LNCaP clone FGC (cell line): Measurements from ENCODE around the gene NSMF.
"Not testable (repeated sequence)": the region's sequence is repeated elsewhere in the genome, so short reads cannot be mapped to it uniquely, and the experiment has no call there.

Experiments used
- DNase-seq: peaks from one replicate; pipeline ENCODE4 v3.0.0-alpha.2; 2011; ENCODE audit warnings: low read depth
- H3K4me3 ChIP-seq: 2 replicates; pipeline ENCODE4 v1.5.1; 2011; ENCODE audit warnings: mild to moderate bottlenecking, low read depth, low read length, control low read depth
- TF ChIP-seq, protein P1 (sequence below): IDR thresholded peaks from 2 replicates; pipeline ENCODE4 v1.5.1; 2012; ENCODE audit warnings: mild to moderate bottlenecking; ENCODE audit not compliant: control insufficient read depth, insufficient read depth; ENCODE audit errors: extremely low read depth

The NSMF gene

GRCh38 chr9:137452006-137452760 is 7.0 kb downstream of the NSMF start:
- H3K4me3 ChIP-seq: no peak overlapping the region
- TF ChIP-seq, protein P1, sequence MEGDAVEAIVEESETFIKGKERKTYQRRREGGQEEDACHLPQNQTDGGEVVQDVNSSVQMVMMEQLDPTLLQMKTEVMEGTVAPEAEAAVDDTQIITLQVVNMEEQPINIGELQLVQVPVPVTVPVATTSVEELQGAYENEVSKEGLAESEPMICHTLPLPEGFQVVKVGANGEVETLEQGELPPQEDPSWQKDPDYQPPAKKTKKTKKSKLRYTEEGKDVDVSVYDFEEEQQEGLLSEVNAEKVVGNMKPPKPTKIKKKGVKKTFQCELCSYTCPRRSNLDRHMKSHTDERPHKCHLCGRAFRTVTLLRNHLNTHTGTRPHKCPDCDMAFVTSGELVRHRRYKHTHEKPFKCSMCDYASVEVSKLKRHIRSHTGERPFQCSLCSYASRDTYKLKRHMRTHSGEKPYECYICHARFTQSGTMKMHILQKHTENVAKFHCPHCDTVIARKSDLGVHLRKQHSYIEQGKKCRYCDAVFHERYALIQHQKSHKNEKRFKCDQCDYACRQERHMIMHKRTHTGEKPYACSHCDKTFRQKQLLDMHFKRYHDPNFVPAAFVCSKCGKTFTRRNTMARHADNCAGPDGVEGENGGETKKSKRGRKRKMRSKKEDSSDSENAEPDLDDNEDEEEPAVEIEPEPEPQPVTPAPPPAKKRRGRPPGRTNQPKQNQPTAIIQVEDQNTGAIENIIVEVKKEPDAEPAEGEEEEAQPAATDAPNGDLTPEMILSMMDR: no peak
- no peak for DNase-seq

- not testable (repeated sequence) for H3K4me3 ChIP-seq, DNase-seq
These were observed 7.7 kb downstream of the NSMF start for GRCh38 chr9:137451264-137452005.

GRCh38 chr9:137450539-137451222 is 8.5 kb downstream of the NSMF start:
- not testable (repeated sequence) for H3K4me3 ChIP-seq, DNase-seq

DNA sequence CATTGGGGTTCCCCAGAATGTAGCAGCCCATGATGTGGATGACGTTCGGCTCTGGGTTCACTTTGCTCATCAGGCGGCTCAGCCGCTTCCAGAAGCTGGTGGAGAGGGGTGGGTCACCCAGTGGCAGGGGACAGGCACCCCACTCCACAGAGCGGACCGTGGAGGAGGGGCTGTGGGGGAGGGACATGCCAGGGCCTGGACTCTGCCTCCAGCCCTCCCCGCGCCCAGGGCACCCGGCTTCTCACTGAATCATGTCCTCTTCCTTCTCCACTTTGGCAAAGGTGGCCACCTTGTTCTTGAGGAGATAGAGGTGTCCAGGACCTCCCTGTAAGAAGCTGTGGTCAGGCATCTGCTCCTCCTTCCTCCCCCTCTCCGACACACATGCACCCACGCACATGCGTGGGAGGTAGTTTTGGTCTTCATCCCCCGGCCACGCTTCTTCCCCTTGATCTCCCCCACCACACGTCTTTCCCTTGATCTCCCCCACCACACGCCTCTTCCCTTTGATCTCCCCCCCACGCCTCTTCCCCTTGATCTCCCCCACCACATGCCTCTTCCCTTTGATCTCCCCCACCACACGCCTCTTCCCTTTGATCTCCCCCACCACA is 9.1 kb downstream of the NSMF start:
- no peak overlapping the region for H3K4me3 ChIP-seq
- no peak for DNase-seq
- TF ChIP-seq, protein P1: no peak

- DNase-seq: no peak
- H3K4me3 ChIP-seq: no peak overlapping the region
- TF ChIP-seq, protein P1: no peak
These were observed 9.9 kb downstream of the NSMF start for GRCh38 chr9:137449081-137449844.

- TF ChIP-seq, protein P1: no peak
- H3K4me3 ChIP-seq: no peak overlapping the region
- DNase-seq: no peak
These were observed 10.6 kb downstream of the NSMF start for GRCh38 chr9:137448602-137448962.

- DNase-seq: no peak
- TF ChIP-seq, protein P1: no peak
- no peak overlapping the region for H3K4me3 ChIP-seq
These were observed 11.2 kb downstream of the NSMF start for GRCh38 chr9:137447722-137448601.
